Progenitor cell of endocrine pancreas (in vitro differentiated cells): ENCODE results near the gene RUNX1. TPM values are rescaled to one million over a fixed set of nuclear protein-coding genes. Genes with fewer than 3 reads are reported as not detected.

Source experiments
- DNase-seq: peaks from one replicate; pipeline ENCODE4 v3.0.0; 2021; ENCODE audit warnings: low spot score; ENCODE audit not compliant: unreplicated experiment
- H3K27ac Mint-ChIP-seq: 2 replicates; pipeline ENCODE4 v1.8.0; 2021; ENCODE audit warnings: mild to moderate bottlenecking, moderate library complexity, mixed read lengths
- H3K27me3 Mint-ChIP-seq: 2 replicates; pipeline ENCODE4 v1.8.0; 2021; ENCODE audit warnings: mixed read lengths
- H3K36me3 Mint-ChIP-seq: 2 replicates; pipeline ENCODE4 v1.8.0; 2022; ENCODE audit warnings: mixed read lengths; ENCODE audit not compliant: insufficient read depth
- H3K4me1 Mint-ChIP-seq: 2 replicates; pipeline ENCODE4 v1.8.0; 2021; ENCODE audit warnings: low read depth, mixed read lengths
- H3K4me3 Mint-ChIP-seq: 2 replicates; pipeline ENCODE4 v1.8.0; 2021; ENCODE audit warnings: low read depth, mild to moderate bottlenecking, moderate library complexity, mixed read lengths
- H3K9me3 Mint-ChIP-seq: 2 replicates; pipeline ENCODE4 v1.8.0; 2021; ENCODE audit warnings: low read depth, mixed read lengths
- CTCF ChIP-seq: fragments of 200-600 bp; sonication (generic); IDR thresholded peaks from one replicate; pipeline ENCODE4 v1.5.0; 2021; ENCODE audit warnings: antibody characterized with exemption, mild to moderate bottlenecking; ENCODE audit not compliant: unreplicated experiment
- total RNA-seq: library from RNA; stranded (reverse); gene quantifications from 2 replicates; pipeline ENCODE4 v1.2.1, GENCODE V29; 2021

The RUNX1 gene
- total RNA-seq, 1 donor from 2014 or later: 7.1 TPM

GRCh38 chr21:34946916-34947534 lies 102.1 kb downstream of the RUNX1 start:
- Mint-ChIP-seq H3K4me1 (no peaks in the 10 kb centered on the region), H3K36me3 (no peaks in the 10 kb centered on the region), H3K9me3 (no peaks in the 10 kb centered on the region), H3K27me3 (peaks cover 12% of the 10 kb centered on the region), H3K27ac (no peak overlapping the region), H3K4me3 (no peak overlapping the region)
- no peak for DNase-seq
- no peak for TF ChIP-seq CTCF

- TF ChIP-seq CTCF: no peak
- no peaks in the 10 kb centered on the region for H3K36me3 Mint-ChIP-seq
- no peaks in the 10 kb centered on the region for H3K9me3 Mint-ChIP-seq
- H3K27ac Mint-ChIP-seq: no peak overlapping the region
- no peaks in the 10 kb centered on the region for H3K4me1 Mint-ChIP-seq
- no peak for DNase-seq
- H3K4me3 Mint-ChIP-seq: no peak overlapping the region
- peaks cover 12% of the 10 kb centered on the region for H3K27me3 Mint-ChIP-seq
These were observed 102.7 kb downstream of the RUNX1 start for GRCh38 chr21:34946385-34946840.

GRCh38 chr21:34945288-34945687 lies 103.8 kb downstream of the RUNX1 start:
- Mint-ChIP-seq H3K36me3 (no peaks in the 10 kb centered on the region), H3K4me1 (no peaks in the 10 kb centered on the region), H3K9me3 (no peaks in the 10 kb centered on the region), H3K4me3 (no peak overlapping the region), H3K27ac (no peak overlapping the region), H3K27me3 (peaks cover 20% of the 10 kb centered on the region)
- TF ChIP-seq CTCF: no peak
- DNase-seq: no peak

GRCh38 chr21:34944015-34944755 lies 104.9 kb downstream of the RUNX1 start:
- Mint-ChIP-seq H3K9me3 (no peaks in the 10 kb centered on the region), H3K36me3 (no peaks in the 10 kb centered on the region), H3K4me3 (no peak overlapping the region), H3K4me1 (no peaks in the 10 kb centered on the region), H3K27ac (no peak overlapping the region), H3K27me3 (peaks cover 20% of the 10 kb centered on the region)
- no peak for TF ChIP-seq CTCF
- no peak for DNase-seq

GRCh38 chr21:34942911-34943310 lies 106.2 kb downstream of the RUNX1 start:
- Mint-ChIP-seq H3K27ac (no peak overlapping the region), H3K27me3 (peaks cover 20% of the 10 kb centered on the region), H3K4me1 (peaks cover 1% of the 10 kb centered on the region), H3K4me3 (no peak overlapping the region), H3K36me3 (no peaks in the 10 kb centered on the region), H3K9me3 (no peaks in the 10 kb centered on the region)
- no peak for TF ChIP-seq CTCF
- no peak for DNase-seq
